Stimulated activated CD4-positive, alpha-beta T cell treated with anti-CD3 and anti-CD28 coated beads, Interleukin-2, amount 100 ng/mL, for 4 hours (primary cell): Measurements from ENCODE around the gene CA5A.
A peak's percentile ranks its signal among the peaks of the same experiment; 100 is the strongest.
"Not testable (repeated sequence)": the region's sequence is repeated elsewhere in the genome, so short reads cannot be mapped to it uniquely, and the experiment has no call there.

Experiments
- DNase-seq: peaks from one replicate; pipeline ENCODE4 v3.0.0-alpha.2; 2020; ENCODE audit warnings: low read depth

The CA5A gene

DNA sequence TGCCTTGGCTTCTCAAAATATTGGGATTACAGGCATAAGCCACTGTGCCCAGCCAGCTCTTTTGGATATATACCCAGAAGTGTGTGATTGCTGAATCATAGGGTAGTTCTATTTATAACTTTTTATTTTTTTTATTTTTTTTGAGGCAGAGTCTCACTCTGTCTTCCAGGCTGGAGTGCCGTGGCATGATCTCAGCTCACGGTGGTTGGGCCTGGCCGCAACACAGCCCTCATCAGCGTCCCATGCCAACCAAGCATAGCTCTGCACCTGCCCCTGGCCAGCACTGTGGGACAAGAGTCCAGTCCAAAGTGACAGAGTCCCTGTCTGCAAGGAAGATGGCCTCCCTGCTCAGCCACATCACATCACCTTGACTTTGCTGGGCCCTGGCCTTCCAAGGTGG is 42.3 kb downstream of the CA5A start:
- DNase-seq: not testable (repeated sequence)

DNA sequence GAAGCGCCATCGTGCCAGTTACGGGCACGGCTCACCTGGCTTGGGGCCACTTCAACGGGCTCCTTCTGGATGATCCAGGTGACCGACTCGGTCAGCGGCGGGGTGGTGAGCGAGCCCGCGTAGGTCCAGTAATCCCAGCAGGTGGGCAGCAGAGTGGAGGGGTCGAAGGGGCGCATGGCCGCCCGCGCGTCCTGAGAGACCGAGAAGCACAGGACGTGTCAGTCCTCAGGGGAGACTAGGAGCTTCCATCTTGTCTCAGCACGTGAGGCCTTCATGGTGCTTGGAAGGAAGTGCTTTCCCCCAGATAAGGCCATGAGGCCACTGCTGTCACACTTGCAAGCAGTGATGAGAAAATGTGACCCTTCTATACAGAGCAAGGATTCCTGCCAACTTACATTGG is 44.6 kb downstream of the CA5A start:
- DNase-seq: no peak

DNA sequence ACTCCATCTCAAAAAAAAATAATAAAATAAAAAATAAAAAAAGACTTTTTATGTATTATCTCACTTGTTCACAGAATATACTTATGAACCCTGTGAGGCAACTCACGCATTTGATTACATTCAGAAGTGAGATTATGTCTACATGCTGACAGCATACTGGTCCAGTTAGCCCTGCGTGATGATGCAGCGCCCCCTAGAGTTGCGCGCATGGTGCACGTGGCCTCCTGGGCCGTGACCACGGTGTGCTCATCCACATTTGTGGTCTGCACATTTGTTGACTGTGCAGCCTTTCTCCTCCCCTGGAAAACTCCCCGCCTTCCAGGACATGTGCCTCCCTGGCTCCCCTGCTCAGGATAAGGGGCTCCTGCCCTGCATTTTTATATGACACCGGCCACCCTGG is 46.6 kb downstream of the CA5A start:
- peak; percentile 43 for DNase-seq

DNA sequence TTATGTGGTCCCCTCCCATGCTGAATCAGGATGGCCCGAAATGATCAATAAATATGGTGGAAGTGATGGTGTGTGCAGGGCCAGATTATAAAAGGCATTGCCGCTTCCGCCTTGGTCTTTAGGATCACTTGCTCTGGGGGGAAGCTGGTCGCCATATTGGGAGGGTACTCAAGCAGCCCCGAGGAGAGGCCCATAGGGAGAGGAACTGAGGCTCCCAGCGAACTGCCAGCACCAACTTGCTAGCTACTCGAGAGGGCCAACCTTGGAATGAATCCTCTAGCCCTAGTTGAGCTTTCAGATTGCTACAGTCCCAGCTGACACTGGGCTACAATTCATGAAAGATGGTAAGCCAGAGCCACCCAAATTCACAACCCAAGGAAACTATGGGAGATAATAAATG is 48.0 kb downstream of the CA5A start:
- DNase-seq: not testable (repeated sequence)

DNA sequence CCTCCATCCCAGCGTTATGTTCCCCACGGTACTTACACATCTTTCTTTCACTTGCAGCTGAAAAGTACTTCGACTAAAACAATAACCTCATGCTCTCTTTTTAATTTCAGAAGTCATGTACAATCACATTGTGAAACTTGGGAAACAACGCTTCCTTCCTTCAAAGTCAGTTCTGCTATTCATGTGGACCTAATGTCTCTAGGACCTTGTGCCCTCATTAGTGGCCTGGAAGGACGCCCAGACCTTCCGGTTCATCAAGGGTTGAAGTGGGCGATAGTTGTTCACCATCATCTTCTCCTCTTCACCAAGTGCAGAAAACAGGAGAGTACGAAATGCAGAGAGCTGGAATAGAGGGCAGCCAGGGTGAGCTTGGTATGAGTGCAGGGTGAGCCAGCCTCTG is 48.4 kb downstream of the CA5A start:
- not testable (repeated sequence) for DNase-seq

DNA sequence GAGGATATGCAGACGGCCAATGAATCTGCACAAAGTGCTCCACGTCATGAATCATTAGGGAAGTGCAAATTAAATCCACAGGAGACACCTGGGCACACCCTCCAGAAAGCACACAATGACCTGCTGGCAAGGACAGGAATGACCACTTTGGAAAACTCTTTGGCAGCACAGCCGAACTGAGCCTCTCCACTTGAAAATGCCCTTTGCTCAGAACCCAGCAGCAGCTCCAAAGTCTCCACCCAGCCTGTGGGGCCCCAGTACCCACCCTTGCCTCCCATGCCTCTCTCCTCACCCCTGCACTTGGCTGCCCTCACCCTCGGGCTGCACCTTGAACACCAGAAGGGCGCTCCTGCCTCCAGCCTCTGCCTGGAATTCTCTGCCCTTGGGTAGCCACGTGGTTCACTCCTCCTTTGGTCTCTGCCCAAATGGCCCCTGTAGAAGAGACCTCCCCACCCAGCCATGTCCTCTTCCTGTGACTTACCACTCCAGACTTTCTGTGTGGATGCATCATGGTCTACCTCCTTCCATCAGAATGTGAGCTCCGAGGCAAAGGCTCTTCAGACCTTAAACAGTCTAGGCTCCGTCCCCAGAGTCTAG is 50.9 kb downstream of the CA5A start:
- DNase-seq: not testable (repeated sequence)

DNA sequence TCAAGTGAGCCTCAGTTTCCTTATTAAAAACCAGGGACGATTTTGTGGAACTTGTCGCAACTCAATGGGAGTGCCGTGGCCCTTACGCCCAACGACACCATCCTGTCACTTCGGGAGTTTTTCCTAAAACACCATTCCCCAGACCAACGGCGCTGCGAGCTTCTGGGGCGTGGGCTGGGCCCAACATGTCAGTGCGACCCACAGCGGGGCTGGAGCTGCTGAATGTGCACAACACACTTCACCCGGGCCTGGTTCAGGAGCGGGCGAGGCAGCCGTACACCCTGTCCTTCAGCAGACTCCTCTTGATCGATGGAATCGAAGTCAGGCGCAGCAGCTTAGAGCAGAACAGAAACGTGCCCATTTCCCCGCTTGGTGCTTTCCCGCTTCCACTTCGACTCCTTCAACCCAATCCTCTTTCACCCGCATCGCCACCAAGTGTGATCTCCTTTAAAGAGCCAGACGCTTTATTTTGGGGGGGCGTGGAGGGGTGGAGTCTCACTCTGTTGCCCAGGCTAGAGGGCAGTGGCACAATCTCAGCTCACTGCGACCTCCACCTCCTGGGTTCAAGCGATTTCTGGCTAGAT is 53.8 kb downstream of the CA5A start:
- no peak for DNase-seq

DNA sequence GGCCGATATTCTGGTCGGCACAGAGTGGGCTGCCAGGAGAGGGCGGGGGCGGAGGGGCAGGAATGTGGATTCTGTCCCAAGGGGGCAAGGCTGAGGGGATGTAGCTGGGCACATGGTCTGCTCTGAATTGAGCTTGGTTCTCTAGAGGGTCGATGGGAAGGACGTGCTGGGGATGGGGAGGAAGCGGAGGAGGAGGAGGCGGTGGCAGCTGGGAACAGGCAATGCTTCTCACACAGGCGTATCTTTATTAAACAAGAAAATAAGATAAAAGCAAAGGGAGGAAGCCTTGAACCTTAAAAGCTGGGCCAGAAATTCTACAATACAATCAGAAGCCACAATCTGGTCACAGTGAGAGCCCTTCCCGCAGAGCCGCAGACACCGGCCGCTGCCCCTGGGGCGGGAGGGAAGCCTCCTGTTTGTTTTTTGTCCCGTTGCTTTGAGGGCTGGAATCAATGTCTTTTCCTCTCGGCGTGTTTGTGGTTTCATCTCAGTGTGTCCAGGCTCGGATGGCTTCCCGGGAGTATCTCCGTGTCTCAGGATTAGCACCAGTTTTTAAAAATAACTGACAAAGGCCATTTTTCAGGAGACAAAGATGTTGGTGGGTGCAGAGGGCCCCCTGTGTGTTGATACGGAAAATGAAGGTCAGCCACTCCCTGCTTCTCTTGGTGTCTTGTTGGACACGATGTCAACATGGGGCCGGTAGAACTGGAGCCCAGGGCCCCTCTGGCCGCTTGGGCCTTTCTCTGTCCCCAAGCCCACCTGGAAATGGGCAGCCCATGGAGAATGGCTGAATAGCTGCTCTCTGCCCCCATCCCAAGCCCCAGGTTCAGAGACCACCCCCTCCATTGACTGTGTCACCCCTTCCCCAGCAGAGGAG is 54.8 kb downstream of the CA5A start:
- DNase-seq: no peak

DNA sequence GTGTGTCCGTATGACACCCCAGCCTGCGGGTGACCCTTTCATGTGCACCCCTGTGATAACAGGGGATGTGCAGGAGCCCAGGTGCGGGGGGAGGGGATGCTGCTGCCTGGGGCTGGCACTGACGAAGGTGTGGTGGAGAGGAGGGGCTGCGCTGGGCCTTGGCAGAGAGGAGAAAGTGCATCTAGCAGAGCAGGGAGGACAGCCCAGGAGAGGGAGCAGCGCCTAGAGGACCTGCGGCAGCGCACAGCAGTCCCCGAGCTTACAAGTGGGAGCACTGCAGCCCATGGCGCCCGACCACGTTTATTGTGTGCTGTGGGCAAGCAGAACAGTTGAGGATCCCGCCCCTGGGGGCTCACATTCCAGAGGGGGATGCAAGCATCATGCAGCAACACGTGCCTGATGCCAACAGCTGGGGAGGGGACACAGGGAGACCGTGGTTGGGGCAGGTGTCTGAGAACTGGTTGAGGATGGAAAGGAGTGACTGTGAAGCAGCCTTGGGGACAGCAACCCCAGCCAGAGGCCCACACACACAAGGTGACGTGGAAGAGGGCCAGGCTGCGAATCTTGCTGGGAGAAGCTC is 56.1 kb downstream of the CA5A start:
- no peak for DNase-seq

DNA sequence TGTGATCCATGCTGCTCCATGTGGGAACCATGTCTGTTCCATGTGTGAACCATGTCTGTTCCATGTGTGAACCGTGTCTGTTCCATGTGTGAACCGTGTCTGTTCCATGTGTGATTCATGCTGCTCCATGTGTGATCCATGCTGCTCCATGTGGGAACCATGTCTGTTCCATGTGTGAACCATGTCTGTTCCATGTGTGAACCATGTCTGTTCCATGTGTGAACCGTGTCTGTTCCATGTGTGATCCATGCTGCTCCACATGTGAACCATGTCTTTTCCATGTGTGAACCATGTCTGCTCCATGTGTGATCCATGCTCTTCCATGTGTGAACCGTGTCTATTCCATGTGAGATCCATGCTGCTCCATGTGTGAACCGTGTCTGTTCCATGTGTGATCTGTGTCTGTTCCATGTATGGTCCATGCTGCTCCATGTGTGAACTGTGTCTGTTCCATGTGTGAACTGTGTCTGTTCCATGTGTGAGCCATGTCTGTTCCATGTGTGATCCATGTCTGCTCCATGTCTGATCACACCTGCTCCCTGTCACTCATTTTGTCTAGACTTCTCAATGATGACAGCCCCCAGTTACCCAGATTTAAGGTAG is 56.8 kb downstream of the CA5A start:
- DNase-seq: not testable (repeated sequence)

DNA sequence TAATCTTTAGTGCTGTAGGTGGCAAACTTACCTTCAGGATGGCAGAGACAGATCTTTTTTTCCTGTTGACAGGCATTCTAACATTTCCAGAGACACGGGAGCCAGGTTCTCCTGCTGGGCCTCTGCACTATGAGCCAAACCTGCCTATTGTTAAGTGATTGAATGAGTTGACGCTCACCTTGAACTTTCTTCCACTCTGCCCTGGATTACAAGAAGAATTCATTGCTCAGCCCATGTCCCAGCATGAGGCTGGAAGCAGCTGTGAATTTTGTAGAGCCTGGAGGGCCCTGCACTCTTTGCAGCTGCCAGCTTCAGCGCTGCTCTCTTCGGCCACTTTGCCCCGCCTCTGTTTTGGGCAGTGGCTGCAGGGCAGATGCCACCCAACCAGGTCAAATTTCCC is 57.6 kb downstream of the CA5A start:
- no peak for DNase-seq

DNA sequence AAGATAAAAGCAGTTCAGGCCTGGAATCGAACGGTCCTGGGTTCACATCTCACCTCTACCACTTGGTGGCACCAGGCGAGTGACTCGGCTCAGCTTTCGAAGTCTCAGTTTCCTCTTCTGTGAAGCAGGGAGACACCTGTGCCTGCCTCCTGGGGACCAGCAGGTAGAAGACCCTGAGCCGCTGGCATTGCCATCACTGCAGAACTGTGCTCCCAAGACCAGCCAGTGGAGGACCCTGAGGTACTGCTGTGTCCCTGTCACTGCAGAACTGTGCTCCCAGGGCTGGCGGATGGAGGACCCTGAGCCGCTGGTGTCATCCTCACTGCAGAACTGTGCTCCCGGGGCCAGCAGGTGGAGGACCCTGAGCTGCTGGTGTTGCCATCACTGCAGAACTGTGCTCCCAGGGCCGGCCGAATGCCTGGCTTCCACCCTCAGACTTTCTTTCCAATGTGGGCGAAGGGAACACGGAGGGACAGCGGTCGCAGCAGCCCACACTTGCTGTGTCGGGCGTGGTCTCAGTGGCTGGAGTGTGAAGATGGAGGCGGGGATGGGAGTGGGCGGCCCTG is 58.3 kb downstream of the CA5A start:
- no peak for DNase-seq

DNA sequence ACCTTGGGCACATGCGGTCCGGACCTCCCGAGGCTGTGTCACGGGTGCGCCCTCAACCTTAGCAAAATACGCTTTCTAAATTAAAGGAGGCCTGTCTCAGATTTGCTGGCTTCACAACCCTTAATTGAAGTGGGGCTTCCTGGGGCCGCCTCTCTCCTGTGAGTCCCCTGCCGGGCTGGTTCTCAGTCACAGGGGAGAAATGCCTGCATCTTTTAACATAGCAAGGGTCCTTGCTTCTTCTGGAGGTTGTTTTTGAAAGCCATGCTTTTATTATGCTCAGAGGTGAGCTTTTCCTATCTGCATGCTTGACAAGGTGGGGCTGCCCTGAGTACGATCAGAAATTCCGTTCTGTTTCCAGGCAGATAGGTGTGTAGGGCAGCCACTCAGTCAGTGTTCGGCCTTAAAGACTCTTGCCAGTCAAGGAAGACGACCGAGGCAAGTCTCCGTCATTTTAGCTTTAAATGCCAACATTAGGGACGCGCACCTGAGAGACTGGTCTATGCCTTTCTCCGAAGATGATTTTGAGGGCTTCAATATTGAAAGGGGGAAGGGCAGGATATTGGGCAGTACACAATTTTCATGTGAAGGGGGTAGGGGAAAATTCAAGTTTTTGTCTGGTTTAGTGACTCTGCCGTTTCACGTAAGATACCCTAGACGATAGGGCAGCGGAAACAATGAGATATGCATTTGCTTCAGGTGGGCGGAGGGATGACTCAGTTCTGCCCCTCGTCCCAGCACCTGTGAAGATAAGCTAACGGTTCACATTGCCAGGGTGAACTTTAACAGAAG is 61.5 kb downstream of the CA5A start:
- DNase-seq: peak; percentile 88

DNA sequence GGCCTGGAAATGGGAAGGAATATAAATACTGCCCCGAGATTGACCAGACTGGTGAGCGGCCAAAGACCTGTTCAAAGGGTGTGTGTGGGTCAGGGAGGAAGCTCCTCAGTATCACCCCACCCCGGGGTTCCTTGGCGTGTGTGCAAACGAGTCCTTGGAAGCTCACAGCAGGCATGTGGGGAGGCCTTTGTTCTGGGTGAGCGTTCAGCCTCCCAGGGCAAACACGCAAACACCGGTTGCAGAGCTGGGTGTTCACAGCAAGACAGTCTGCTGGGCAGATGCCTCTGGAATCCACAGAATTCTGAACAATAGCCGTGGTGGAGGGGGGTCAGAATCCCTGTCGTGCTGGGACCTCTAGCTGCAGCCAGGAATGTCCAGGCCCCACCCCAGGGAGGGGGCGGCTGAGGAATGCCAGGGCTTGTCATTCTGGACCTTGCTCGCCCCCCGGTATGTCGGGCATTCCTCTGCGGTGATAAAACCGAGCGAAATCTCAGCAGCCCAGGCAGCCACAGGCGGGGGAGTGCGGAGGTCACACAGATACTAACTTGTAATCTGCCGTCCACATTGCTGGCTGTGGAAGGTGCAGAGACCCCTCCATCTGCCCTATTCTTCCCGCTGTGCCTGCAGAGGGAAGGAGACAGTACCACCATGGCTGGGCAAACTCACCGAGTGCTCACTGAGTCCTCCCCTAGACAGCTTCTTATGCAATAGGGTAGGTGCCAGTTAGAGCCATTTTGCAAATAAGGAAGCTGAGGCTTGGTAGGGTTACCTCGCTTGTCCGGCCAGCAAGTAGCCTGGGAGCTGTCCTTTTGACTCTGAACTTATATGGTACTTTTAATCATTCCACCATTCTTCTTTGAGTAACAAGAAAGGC is 65.7 kb downstream of the CA5A start:
- DNase-seq: not testable (repeated sequence)

DNA sequence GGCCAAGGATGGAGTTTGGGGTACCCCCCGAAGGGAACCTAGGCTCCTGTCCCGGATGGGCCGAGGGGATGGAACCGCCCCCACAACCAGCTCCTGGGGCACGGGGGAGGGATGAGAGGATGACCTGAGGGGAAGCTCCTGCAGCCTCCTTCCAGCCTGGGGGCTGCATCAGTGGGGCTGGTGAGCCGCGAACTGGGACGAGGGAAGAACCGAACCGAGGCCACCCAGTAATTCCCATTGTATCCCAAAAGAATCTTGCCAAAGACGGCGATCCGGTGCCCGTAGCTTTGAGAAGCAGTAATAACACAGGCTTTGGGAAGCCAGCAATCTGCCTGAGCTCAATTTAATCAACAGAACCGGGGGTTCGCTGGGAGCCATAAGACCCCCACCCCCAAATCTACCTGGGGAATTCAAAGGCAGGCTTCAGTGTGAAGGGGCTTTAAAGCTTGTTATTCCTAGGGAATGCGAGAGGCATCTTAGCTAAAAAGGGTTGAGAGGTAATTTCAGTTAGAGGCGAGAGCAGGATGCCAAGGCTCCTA is 66.4 kb downstream of the CA5A start:
- not testable (repeated sequence) for DNase-seq

DNA sequence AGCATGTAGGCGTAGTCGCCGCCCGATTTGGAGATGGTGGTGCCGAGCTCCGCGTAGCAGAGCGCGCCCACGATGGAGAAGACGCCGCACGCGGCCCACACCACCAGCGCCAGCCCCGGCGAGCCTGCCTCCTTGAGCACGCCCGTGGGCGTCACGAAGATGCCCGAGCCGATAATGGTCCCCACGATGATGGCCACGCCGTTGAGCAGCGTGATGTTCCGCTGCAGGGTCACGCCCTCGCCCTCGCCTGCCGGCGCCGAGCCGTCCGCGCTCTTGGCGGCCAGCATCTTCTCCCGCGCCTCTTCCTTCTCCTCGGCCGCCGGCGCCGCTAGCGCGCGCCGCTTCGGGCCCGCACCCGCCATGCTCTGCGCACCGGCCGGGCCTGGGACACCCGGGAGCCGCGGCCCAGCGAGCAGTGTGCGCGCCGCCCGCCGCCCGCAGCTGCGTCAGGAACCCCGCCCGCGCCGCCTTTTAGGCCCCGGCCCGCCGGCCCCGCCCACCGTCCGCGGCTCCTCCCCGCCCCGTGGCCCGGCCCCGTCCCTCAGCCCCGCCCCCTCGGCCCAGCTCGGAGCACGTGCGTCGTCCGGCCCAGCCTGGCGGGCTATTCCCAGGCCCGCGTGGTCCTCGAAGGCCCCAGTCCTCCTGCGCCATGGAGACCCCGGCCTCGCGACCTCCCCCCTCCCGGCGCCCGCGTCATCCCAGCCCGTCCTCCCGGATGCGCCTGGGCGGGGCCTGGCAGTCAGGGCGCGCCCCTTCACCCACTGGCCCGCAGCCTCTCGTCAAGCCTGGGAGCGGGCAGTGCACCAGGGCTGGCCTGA is 67.1 kb downstream of the CA5A start, which contains the start of gene SLC7A5:
Gene SLC7A5 (minus strand): TSS at position 447 of the 818 bp plus-strand sequence. CDS start 85 bp downstream, at position 362.
- DNase-seq: peak; percentile 86

DNA sequence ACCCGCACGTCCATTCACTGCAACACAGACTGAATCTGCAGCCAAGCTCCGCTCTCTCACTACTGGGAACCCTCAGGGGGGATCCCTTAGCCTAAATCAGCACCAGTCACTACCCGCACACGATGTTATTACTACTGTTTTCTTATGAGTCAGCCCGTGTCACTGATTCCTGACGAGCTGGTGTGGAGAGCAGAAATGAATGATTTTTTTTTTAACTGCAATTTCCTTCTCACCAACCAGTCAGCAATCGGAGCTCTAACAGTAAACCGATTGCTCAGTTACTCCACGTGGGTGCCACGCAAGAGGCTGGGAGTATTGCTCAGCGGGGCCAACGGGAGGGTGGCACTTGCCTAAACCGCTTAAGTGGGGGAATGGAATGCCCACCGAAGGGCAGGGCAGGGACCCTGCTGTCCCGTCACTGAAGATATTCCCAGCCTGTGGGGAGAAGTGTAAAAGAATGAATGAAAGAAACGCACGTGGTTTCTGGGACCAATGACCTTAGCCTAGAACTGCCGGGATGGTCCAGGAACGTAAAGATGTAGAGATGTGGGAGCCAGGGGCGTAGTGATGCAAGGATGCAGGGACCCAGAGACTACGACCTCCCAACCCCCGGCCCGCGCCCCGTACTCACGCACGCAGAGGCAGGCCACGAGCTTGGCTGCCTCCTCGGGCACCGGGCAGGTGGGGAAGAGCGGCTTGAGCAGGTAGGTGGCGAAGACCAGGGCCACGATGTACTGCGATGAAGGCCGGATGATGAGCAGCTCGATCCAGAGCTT is 67.9 kb downstream of the CA5A start:
- peak; percentile 64 for DNase-seq

DNA sequence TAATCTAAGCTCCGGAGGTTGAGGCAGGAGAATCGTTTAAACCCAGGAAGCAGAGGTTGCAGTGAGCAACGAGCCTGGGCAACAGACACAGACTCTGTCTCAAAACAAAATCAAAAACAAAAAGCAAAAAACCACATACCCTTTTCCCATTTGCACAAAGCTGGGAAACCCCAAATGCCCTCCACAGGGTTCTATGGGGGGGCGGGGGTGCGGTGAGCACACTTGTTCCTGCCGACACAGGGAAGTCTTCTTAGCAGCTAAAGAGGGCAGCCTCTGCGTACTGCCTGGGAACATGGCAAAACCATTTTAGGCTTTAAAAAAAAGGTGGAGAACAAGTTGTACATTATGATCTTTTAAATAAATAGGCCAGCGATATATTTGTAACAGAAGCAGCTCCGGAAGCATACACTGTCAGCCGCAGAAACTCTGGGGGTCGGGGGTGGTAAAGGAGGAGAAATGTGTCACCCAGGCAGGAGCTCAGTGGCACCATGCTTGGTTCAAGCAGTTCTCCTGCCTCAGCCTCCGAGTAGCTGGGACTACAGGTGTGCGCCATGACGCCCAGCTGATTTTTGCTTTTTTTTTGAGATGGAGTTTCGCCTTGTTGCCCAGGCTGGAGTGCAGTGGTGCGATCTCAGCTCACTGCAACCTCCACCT is 70.3 kb downstream of the CA5A start:
- DNase-seq: not testable (repeated sequence)
